ENCODE results near the gene GLIS1. TPM values are rescaled to one million over a fixed set of nuclear protein-coding genes. Genes with fewer than 3 reads are reported as not detected.

Gene GLIS1
- total and polyA plus RNA-seq, 2 donors (not counting 3 experiments of a cell fraction or from before 2014, with no cell fraction given) = not detected

DNA sequence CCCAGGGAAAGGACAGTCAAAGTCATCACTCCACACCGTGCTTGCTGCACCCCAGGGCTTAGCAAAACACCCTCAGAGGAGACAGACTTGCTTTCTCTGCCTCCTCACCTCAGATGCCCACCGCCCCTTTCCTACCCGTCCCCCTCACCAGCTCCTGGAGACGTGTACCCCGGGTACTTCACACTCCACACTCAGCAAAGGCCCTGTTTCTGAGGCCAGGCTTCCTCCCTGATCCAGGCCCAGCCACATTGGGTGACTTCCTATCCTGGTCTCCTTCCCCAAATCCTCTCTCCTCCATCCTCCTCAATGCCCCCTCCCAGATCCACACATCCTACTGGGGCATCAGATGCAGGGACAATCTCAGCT, 163.0 kb downstream of the GLIS1 start:
- H3K9me3 ChIP-seq (replicated peaks; ENCODE audit: control insufficient read depth, insufficient read depth, low read length) = no peaks in the 10 kb centered on the region
- H2AFZ ChIP-seq (ENCODE audit: low read depth, low read length) = no peak overlapping the region
- ChIA-PET POLR2A (no interaction called here), CTCF (no interaction called here)
- no peak for FAIRE-seq
- H3K9me1 ChIP-seq (replicated peaks; ENCODE audit: control insufficient read depth, extremely low read depth, insufficient read depth, low read length) = no peaks in the 10 kb centered on the region
- H4K20me1 ChIP-seq (replicated peaks; ENCODE audit: control insufficient read depth, extremely low read depth, insufficient read depth, low read length) = no peaks in the 10 kb centered on the region
- H3K4me2 ChIP-seq (ENCODE audit: insufficient read depth, low read length) = no peak overlapping the region
- no peak overlapping the region for H3K4me3 ChIP-seq (replicated peaks in 1 of 3; ENCODE audit: insufficient read depth in 1 of 3, low read depth in 1 of 3, low read length in 3 of 3)
- no peaks in the 10 kb centered on the region for H3K36me3 ChIP-seq (ENCODE audit: control insufficient read depth in 2 of 2, extremely low read depth in 1 of 2, insufficient read depth in 2 of 2, low read length in 2 of 2)
- H3K27me3 ChIP-seq (ENCODE audit: control insufficient read depth in 2 of 2, insufficient read depth in 2 of 2, low read length in 2 of 2) = peaks cover 2 to 3% of the 10 kb centered on the region in 2 experiments
- H3K9ac ChIP-seq (replicated peaks; ENCODE audit: extremely low read depth, insufficient read depth, low read length) = no peak overlapping the region
- dilution Hi-C loops (cut with MboI; ENCODE audit: extremely low pct_ligation_motif_present, low sequenced_read_pairs) = no loop called here
- H3K79me2 ChIP-seq (ENCODE audit: control insufficient read depth, insufficient read depth, low read length) = no peaks in the 10 kb centered on the region
- no peak for DNase-seq (ENCODE audit: low read depth, low spot score)
- no TSS peak for BruUV-seq (replicated peaks)
- intact Hi-C loops (cut with micrococcal nuclease) = no loop called here
- TF ChIP-seq MYC (IDR thresholded peaks at IDR 0.05; ENCODE audit: low read depth, low read length) = no peak
- TF ChIP-seq, protein P1, sequence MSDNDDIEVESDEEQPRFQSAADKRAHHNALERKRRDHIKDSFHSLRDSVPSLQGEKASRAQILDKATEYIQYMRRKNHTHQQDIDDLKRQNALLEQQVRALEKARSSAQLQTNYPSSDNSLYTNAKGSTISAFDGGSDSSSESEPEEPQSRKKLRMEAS (IDR thresholded peaks at IDR 0.05; ENCODE audit: insufficient read depth, insufficient read length) = no peak
- TF ChIP-seq, protein P2, sequence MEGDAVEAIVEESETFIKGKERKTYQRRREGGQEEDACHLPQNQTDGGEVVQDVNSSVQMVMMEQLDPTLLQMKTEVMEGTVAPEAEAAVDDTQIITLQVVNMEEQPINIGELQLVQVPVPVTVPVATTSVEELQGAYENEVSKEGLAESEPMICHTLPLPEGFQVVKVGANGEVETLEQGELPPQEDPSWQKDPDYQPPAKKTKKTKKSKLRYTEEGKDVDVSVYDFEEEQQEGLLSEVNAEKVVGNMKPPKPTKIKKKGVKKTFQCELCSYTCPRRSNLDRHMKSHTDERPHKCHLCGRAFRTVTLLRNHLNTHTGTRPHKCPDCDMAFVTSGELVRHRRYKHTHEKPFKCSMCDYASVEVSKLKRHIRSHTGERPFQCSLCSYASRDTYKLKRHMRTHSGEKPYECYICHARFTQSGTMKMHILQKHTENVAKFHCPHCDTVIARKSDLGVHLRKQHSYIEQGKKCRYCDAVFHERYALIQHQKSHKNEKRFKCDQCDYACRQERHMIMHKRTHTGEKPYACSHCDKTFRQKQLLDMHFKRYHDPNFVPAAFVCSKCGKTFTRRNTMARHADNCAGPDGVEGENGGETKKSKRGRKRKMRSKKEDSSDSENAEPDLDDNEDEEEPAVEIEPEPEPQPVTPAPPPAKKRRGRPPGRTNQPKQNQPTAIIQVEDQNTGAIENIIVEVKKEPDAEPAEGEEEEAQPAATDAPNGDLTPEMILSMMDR (IDR thresholded peaks at IDR 0.05; ENCODE audit: extremely low read depth in 1 of 2, insufficient read depth in 1 of 2, low read depth in 1 of 2, low read length in 2 of 2) = no peak
- no peak for TF ChIP-seq GATA2 (IDR thresholded peaks at IDR 0.05; ENCODE audit: insufficient read depth, insufficient read length, low read depth, low read length)
- TF ChIP-seq POLR2A (IDR thresholded peaks at IDR 0.05; ENCODE audit: low read depth, low read length) = no peak
- no peak for TF ChIP-seq EZH2 (IDR thresholded peaks at IDR 0.05; ENCODE audit: borderline replicate concordance, low read depth, low read length, severe bottlenecking)
- no peak for TF ChIP-seq POLR2AphosphoS5 (IDR thresholded peaks at IDR 0.05; ENCODE audit: insufficient read depth, low read depth, low read length)
- no peak for TF ChIP-seq FOS (IDR thresholded peaks at IDR 0.05; ENCODE audit: borderline replicate concordance, insufficient read depth, low read length)
- TF ChIP-seq JUN (IDR thresholded peaks at IDR 0.05; ENCODE audit: borderline replicate concordance, insufficient read depth, insufficient read length, low read depth) = no peak
- H3K4me1 ChIP-seq (ENCODE audit: control insufficient read depth, extremely low read depth, insufficient read depth, low read length) = no peaks in the 10 kb centered on the region
- H3K27ac ChIP-seq (ENCODE audit: insufficient read depth, low read depth, low read length) = no peak overlapping the region
